HepG2 (cell line): ENCODE results near the gene ADAMTS8.

ENCODE experiments used
- TARDBP ChIP-seq: sonication (generic); formaldehyde crosslinking; IDR thresholded peaks from 2 replicates; pipeline ENCODE4 v1.8.0; 2022; ENCODE audit warnings: mild to moderate bottlenecking, missing genetic modification reagents
- ZNF317 ChIP-seq: sonication (generic); formaldehyde crosslinking; IDR thresholded peaks from 2 replicates; pipeline ENCODE4 v1.5.0; 2020; ENCODE audit warnings: mild to moderate bottlenecking, missing genetic modification reagents
- TF ChIP-seq, protein P1 (sequence below): sonication (generic); formaldehyde crosslinking; IDR thresholded peaks from 2 replicates; pipeline ENCODE4 v1.4.0; 2020; ENCODE audit warnings: missing genetic modification reagents

DNA sequence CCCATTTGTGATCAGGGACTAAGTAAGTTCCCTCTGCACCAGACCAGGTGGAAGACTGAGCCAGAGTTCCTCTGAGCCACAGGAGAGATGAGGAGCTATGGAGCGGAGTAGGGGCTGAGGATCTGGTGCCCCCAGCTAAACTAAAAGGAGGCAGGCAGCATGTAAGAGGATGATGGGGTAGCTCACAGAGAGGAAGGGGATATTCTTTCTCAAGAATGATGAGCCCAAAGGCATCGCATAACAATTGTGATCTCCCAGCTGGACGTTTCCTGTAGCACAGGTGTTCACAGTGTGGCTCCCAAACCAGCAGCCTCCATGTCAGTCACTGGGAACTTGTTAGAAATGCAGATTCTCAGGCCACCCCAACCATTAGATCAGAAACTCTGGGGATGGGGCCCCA lies 24.4 kb downstream of the ADAMTS8 start:
- TF ChIP-seq, protein P1, sequence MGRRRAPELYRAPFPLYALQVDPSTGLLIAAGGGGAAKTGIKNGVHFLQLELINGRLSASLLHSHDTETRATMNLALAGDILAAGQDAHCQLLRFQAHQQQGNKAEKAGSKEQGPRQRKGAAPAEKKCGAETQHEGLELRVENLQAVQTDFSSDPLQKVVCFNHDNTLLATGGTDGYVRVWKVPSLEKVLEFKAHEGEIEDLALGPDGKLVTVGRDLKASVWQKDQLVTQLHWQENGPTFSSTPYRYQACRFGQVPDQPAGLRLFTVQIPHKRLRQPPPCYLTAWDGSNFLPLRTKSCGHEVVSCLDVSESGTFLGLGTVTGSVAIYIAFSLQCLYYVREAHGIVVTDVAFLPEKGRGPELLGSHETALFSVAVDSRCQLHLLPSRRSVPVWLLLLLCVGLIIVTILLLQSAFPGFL (CRISPR knock-in tag), result no peak
- TF ChIP-seq TARDBP (no peak), ZNF317 (CRISPR knock-in tag) (no peak)
